HG03175 (cell line): ENCODE measurements around the gene DPEP2.
"Not testable (repeated sequence)": the region's sequence is repeated elsewhere in the genome, so short reads cannot be mapped to it uniquely, and the experiment has no call there.

ENCODE experiments used
- ATAC-seq: cut with Tn5 transposase; IDR thresholded peaks from one replicate; pipeline ENCODE4 v1.9.1; 2021; ENCODE audit warnings: mild to moderate bottlenecking, moderate library complexity; ENCODE audit not compliant: unreplicated experiment

The DPEP2 gene

DNA sequence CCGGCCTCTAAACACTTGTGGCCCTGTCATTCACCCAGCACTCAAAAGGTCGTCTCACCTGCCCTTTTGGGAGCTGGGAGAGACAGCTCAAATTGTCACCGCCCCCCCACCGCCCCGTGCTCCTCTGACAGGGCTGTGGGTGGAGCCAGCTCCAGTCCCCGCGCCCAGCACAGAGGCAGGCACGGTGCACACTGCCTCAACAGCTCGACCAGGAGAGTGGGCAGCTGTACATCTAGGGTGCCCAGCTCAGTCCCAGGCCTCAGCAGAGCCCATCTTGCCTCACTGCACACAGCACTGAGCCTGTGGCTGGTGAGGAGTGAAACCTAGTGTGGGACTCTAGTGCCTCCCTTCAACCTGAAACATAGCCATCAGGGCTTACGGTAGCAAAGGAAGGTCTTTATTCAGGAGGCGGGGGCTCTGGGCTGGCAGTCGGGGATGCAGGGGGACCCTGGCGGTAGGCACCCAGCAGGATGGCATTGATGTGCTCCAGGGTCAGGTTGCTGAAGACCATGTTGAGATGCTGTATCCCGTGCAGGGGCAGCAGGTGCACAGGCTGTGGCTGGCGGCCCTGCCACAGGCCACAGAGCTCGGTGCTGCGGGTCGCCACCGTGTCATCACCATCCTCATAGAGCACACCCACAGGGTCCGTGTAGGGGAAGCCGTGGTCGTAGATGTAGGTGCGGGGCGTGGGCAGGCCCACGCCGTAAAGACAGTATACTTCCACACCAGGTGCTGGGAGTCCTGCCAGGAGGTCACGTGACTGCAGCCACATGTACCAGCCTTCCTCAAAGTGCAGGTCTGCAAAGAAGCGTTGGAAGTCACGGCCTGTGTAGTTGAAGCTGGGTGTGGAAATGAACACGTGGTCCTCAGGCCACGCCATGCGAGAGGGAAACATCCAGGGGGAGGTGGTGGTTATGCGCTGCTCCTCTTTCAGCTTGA is 59.5 kb downstream of the DPEP2 start:
- no peak for ATAC-seq

DNA sequence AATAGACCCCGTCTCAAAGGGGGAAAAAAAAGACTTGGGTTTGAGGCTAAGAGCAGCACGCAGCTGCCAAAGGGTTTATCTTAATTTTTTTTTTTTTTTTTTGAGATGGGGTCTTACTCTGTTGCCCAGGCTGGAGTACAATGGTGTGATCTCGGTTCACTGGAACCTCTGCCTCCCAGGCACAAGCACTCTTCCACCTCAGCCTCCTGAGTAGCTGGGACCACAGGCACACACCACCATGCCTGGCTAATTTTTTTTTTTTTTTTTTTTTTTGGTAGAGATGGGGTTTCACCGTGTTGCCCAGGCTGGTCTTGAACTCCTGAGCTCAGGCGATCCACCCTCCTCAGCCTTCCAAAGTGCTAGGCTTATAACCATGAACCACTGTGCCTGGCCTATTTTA is 61.6 kb downstream of the DPEP2 start:
- ATAC-seq: not testable (repeated sequence)
